Brain microvascular endothelial cell (primary cell): Measurements from ENCODE around the gene NIPBL.

Experiments
- DNase-seq: peaks from one replicate; pipeline ENCODE4 v3.0.0-alpha.2; 2020
- H3K27ac ChIP-seq: fragments of 250-450 bp; sonication (Bioruptor Pico); 2 replicates; pipeline ENCODE4 v1.5.1; 2020; ENCODE audit warnings: mild to moderate bottlenecking, moderate library complexity
- H3K27me3 ChIP-seq: fragments of 250-450 bp; sonication (Bioruptor Pico); replicated peaks from 2 replicates; pipeline ENCODE4 v1.5.1; 2020; ENCODE audit warnings: mild to moderate bottlenecking
- H3K36me3 ChIP-seq: fragments of 250-450 bp; sonication (Bioruptor Pico); replicated peaks from 2 replicates; pipeline ENCODE4 v1.5.1; 2020; ENCODE audit warnings: mild to moderate bottlenecking
- H3K4me3 ChIP-seq: 2 replicates; pipeline ENCODE4 v1.5.1; 2011; ENCODE audit warnings: low read depth, mild to moderate bottlenecking, control low read depth, low read length, moderate library complexity
- in situ Hi-C: cut with HindIII; loops from 2 replicates; pipeline ENCODE4 v1.10.0; 2017; ENCODE audit warnings: low sequenced_read_pairs, low pct_ligation_motif_present
- TF ChIP-seq, protein P1 (sequence below): IDR thresholded peaks from 2 replicates; pipeline ENCODE4 v1.5.1; 2011; ENCODE audit warnings: low read depth, mild to moderate bottlenecking, moderate library complexity, low read length, control low read depth, inconsistent platforms; ENCODE audit errors: missing control alignments

The NIPBL gene

GRCh38 chr5:36969700-36970395 is 93.3 kb downstream of the NIPBL start:
- in situ Hi-C loops, result no loop called here
- H3K27ac ChIP-seq, result no peak overlapping the region

GRCh38 chr5:36978196-36978595 is 101.6 kb downstream of the NIPBL start:
- in situ Hi-C loops, result no loop called here
- Histone ChIP-seq H3K36me3 (peaks cover 6% of the 10 kb centered on the region), H3K27ac (no peak overlapping the region), H3K27me3 (no peaks in the 10 kb centered on the region), H3K4me3 (no peak overlapping the region)
- DNase-seq, result no peak
- TF ChIP-seq, protein P1, sequence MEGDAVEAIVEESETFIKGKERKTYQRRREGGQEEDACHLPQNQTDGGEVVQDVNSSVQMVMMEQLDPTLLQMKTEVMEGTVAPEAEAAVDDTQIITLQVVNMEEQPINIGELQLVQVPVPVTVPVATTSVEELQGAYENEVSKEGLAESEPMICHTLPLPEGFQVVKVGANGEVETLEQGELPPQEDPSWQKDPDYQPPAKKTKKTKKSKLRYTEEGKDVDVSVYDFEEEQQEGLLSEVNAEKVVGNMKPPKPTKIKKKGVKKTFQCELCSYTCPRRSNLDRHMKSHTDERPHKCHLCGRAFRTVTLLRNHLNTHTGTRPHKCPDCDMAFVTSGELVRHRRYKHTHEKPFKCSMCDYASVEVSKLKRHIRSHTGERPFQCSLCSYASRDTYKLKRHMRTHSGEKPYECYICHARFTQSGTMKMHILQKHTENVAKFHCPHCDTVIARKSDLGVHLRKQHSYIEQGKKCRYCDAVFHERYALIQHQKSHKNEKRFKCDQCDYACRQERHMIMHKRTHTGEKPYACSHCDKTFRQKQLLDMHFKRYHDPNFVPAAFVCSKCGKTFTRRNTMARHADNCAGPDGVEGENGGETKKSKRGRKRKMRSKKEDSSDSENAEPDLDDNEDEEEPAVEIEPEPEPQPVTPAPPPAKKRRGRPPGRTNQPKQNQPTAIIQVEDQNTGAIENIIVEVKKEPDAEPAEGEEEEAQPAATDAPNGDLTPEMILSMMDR, result no peak

More at GRCh38 chr5:36969700-36970395, 93.3 kb downstream of the NIPBL start:
- TF ChIP-seq, protein P1, result no peak
- Histone ChIP-seq H3K36me3 (no peaks in the 10 kb centered on the region), H3K27me3 (no peaks in the 10 kb centered on the region), H3K4me3 (no peak overlapping the region)
- no peak for DNase-seq

GRCh38 chr5:36982146-36982545 is 105.6 kb downstream of the NIPBL start:
- H3K27me3 ChIP-seq, result no peaks in the 10 kb centered on the region
- in situ Hi-C loops, result no loop called here
- no peaks in the 10 kb centered on the region for H3K36me3 ChIP-seq
- DNase-seq, result no peak
- H3K4me3 ChIP-seq, result no peak overlapping the region
- TF ChIP-seq, protein P1, result no peak
- no peak overlapping the region for H3K27ac ChIP-seq

DNA sequence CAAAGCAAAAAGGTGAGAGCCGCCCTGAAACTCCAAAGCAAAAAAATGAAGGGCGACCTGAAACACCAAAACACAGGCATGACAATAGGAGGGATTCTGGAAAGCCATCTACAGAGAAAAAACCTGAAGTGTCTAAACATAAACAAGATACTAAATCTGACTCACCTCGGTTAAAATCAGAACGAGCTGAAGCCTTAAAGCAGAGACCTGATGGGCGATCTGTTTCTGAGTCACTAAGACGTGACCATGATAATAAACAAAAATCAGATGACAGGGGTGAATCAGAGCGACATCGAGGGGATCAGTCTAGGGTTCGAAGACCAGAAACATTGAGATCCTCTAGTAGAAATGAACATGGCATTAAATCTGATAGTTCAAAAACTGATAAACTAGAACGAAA is 108.8 kb downstream of the NIPBL start:
- Histone ChIP-seq H3K4me3 (no peak overlapping the region), H3K27me3 (no peaks in the 10 kb centered on the region), H3K27ac (no peak overlapping the region), H3K36me3 (no peaks in the 10 kb centered on the region)
- DNase-seq, result no peak
- in situ Hi-C loops, result no loop called here
- TF ChIP-seq, protein P1, result no peak

- in situ Hi-C loops, result no loop called here
- Histone ChIP-seq H3K4me3 (no peak overlapping the region), H3K27me3 (no peaks in the 10 kb centered on the region), H3K36me3 (no peaks in the 10 kb centered on the region), H3K27ac (no peak overlapping the region)
- no peak for DNase-seq
- TF ChIP-seq, protein P1, result no peak
Measured at GRCh38 chr5:36988396-36988795, 111.8 kb downstream of the NIPBL start.

DNA sequence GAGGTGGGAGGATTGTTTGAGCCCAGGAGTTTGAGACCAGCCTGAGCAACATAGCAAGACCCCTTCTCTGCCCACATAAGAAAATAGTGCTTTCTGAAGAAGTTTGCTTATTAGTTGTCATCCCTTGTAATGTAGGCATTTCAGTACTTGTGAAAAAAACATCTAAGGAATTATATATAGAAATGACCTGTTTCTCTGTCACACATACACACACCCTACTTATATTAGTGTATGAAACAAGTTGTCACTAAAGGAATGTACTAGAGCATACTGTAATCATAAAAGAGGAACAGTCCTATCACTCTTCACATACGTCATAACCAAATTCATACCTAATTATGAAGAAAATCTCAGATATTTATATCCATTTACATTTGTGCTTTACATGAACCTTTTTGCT is 122.0 kb downstream of the NIPBL start:
- Histone ChIP-seq H3K36me3 (no peaks in the 10 kb centered on the region), H3K27ac (no peak overlapping the region), H3K27me3 (no peaks in the 10 kb centered on the region), H3K4me3 (no peak overlapping the region)
- no peak for DNase-seq
- TF ChIP-seq, protein P1, result no peak
- in situ Hi-C loops, result no loop called here
